Stimulated activated CD8-positive, alpha-beta memory T cell treated with anti-CD3 and anti-CD28 coated beads, Interleukin-12 subunit alpha, Interleukin-12 subunit beta, amount 100 ng/mL, for 24 hours (primary cell): ENCODE data around the gene IGSF22.

Source experiments
- DNase-seq: peaks from one replicate; pipeline ENCODE4 v3.0.0-alpha.2; 2020; ENCODE audit errors: extremely low read depth

Gene IGSF22

DNA sequence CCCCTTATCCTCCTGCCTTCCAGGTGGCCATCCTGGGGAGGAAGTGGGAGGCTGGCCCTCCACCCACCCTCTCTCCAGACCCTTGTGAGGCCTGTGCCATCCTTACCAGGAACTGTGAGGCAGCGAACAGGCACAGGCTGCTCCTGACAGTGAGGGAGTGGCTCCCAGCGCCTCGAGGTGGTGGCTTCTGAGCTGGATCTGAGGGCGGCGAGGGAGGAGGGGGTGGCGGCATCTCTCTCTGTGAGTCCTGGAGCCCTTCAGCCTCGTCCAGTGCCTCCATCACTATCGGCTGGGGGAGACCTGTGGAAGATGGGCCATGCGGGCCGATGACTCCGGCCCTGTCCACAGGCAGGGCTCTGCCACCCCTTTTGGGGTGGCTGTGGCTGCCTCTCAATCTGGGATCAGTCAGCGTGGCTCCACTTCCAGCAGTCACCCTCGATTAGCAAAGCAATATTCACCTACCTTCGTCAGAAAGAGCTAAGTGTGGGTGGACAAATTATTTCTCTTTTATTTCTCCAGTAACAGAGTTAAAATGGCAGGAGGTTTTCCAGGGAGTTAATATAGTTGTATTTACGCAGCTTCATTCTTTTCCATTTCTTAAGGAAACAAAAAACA lies 18.0 kb upstream of the IGSF22 start:
- no peak for DNase-seq

DNA sequence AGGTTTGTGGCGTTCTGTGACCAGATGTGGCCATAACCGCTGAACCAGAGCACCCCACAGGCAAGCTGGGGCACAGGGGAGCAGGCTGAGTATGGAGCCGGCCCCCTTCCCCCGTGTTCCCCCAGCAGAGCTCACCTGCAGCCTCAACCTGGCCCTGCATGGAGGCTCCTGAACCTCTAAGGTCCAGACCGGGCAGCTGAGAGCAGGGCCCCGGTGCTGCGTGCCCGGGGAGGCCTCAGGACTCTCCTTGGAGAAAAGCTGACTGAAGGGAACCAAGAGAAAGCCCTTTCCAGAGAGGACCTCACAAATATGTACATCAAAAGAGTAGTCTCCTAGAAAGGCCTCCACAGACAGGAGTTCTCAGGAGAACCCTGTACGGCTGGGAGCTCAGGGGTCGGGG lies 17.4 kb upstream of the IGSF22 start:
- no peak for DNase-seq

DNA sequence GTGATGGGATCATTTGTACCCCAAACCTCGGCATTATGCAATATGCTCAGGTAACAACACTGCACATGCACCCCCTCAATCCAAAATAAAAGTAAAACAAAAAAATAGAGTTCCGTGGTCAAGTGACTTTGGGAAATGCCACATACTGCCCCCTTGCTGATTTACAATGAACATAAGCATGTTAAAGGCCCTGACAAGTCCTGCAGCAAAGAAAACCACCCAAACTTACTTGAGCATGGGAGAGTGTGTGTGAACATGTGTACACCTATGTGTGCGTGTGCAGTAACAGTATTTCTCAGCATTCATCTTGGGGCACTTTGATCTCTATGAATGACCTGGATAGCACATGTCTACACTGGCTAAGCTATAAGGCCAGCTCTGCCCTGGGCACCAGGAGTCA lies 15.8 kb upstream of the IGSF22 start:
- DNase-seq: no peak

DNA sequence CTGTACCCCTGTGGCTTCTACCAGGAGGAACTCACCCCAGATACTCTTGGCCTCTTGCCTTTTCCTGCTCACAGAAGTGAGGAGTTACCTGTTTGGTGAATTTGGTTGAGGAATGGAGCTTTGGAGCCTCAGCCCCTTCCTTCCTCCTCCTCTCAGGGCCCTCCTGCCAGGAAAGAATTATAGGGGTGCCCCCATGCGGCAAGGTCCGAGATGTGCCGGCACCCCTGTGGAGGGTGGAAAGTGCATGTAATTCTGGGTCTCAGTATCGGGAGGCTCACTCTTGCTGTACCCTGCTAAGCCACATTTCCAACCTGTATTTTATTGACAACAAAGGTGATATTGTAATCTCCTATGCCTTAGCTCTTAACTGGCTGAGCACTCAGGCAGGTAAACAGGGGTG lies 13.7 kb upstream of the IGSF22 start:
- DNase-seq: no peak

DNA sequence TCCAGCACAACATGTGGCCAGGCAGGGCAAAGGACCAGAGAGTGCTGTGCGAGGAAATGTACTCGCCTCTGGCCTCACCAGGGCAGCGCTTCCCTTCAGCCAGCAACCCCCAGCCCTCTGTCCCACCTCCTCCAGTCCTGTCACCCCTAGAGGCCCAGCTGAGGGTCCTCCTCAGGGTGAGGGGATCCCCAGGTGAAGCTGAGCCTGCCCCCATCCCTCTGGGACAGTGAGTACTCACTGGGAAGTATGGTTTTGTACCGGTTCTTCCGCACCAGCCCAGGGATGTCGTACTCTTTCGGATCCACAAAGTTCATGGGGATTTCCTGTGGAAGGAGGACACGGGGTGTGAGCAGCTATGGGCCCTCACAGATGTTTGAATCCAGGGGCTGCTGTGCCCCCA lies 11.7 kb upstream of the IGSF22 start:
- DNase-seq: no peak

DNA sequence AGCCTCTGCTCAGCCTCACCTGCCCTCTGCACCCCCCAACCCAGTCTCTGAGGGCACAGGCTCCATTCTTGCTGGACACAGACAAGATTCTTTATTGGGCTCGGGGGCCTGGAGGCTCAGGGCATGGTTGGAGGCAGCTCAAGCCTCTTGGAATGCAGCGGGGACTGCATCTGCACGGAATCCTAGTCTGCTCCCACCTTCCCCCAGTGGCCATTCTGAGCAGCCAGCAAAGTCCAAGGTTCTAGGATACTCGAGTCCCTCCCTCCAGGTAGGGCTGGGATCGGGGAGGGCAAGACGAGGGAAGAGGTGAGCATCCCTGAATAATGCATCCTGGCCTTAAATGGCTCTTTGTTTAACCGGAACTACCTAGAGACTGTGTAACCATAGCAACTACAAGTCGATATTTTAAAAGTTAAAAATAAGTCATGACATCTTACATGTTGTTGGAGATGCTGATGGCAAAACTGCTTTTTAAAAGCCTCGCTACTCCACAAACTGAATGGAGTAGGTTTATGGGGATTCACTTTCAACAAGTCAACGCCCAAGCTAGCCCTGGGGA lies 10.7 kb upstream of the IGSF22 start:
- no peak for DNase-seq

DNA sequence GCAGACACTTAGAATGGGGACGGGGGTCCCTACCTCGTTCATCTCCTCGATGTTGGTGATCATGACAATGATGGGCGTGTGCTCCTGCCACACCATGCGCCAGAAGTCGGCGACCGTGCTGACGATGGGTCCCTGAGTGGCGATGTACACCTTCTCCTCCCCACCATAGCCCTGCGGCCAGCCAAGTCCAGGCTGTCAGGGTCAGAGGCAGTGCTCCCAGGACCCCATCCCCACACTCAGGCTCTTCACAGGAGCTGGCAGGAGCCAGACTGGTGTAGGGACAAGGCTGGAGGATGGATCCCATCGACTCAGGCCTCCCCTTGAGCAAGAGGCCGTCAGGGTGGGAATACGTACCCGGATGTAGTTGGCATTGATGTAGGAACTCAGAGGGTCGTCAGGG lies 7.2 kb upstream of the IGSF22 start:
- no peak for DNase-seq

DNA sequence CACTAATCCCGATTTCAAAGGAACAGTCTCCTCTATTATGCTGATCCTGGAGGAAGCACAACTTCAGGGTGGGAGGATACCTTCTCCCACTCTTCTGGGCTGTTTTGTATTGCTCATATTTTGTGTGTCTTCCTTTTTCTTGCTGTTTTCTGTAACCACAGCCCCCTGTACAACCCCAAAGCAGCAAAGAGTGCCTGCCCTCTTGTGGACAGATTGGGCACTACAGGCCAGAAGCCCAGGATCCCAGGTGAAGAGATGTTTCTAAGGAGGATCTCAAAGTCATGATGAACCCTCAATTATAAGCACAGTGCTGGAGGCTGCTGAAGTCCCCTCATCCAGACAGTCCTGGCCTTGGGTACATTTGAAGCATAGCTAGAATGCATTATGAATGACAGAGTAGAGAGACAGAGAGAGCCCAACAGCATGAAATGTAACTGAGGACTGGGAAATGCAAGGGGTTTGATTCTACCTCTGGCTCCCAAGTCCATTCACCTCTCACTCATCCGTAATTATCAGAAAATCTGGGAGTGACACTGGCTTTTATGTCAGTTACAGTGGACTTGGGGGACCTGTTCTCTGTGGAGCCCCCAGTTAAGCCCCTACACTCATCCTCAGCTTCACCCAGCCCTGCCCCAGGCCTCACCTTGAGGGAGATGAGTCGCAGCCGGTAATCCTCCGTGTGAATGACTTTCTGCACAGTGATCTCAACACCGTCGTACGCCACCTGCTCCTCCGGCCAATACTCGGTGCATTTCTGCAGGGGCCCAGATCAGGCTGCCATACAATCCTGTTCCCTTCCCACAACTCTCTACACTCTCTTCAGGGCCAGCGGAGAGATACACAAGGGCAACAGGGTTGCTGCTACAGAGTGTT lies 6.2 kb upstream of the IGSF22 start:
- DNase-seq: no peak

DNA sequence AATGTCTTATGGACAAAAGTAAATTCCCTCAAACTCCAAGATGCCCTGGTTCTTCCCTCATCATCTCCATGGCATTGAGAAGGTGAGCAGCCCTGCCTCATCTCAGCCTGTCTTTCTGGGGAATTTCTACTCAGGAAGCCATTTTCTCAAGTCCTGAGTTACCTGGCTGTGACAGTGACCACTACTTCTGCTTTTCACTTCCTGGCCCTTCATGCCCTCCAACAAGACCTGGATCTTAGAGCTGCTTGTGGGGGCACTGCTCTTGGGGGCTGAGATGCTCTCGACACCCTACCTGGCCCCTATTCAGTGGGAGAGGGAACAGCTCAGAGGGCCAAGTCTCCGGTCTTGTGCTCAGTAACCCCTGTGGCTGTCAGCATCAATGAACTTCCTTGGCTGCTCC lies 5.5 kb upstream of the IGSF22 start:
- DNase-seq: no peak

DNA sequence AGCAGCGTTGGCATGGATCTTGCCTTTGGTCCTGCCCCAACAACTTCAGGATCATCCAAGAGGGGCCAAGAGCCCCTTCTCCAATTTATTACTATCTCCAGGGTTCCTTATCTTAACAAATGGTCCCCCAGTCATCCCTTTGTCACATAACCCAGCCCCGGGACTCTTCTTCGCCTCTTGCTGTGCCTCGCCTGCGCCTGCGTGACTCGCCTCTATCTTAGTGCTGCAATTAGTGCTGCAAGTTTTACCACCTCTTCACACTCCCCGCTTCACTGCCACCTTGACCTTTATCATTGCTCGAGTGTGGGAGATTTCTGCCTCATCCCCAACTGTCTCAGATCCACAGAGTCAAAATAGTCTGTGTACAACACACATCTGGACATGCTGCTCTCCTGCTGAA lies 4.0 kb upstream of the IGSF22 start:
- DNase-seq: no peak

DNA sequence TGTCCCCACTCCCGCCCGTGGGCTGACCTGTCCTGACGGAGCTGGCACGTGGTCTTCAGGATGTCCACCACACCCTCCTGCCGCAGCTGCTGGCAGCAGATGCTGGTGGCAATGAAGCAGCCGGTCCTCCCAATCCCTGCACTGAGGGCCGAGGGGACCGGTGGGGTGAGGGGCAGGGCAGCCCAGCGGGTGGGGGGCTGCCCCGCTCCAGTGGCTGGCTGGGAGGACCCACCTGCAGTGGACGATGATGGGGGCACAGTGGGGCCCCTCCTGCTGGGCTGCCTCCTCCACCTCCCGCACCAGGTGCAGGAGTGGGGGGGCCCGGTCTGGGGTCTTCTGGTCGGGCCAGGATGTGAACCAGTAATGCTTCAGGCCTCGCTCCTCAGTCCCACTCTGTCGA lies 3.4 kb upstream of the IGSF22 start:
- DNase-seq: no peak

DNA sequence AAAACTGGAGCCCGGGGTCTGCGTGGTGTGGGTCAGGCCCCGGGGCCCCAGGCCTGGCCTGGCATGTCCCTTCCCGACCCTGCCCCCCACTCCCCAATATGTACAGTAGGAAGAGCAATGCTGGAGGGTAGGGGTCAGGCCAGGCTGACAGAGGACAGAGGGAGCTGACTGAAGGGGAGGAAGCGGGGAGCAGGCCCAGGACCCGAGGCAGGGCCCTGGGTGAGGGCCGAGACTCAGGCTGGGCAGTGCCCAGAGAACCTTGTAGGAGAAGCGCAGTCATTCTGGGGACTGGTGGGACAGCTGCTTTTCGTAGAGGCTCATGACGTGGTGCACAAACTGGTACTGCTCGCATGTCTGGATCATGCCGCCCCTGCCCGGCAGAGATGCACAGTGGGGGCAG lies 2.7 kb upstream of the IGSF22 start:
- no peak for DNase-seq

DNA sequence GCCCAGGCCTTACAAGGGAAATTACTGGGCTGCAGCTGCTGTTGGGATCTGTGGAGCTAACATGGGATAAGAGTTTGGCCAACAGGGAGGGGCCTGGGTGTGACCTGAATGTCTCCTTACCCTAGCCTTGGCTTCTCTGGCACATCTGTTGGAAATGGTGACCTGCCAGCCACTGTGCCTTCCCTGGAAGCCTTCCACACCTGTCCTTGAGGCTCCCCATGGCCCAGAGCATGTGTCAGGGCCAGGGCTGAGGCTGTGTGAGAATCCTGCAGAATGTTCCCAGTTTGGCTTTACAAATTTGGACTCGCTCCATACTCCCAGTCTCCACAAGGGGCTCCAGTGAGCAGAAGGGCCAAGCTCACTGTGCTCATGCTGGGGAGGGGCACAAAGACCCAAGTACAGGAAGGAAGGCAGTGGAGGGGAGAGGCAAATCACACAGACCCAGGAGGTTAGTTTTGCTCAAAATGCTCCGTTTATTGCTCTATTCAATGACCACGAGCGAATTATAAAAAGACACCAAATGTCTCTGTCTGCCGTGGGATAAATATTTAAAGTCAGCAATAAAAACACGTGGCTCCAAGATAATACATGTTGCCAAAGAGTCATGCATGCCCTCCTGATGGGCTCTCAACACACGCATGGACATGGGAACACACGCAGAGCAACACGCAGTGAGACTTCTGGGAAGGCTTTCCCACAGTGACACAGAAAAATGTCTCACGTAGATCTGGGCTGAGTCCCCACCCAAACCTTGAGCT lies 1.7 kb upstream of the IGSF22 start:
- no peak for DNase-seq

DNA sequence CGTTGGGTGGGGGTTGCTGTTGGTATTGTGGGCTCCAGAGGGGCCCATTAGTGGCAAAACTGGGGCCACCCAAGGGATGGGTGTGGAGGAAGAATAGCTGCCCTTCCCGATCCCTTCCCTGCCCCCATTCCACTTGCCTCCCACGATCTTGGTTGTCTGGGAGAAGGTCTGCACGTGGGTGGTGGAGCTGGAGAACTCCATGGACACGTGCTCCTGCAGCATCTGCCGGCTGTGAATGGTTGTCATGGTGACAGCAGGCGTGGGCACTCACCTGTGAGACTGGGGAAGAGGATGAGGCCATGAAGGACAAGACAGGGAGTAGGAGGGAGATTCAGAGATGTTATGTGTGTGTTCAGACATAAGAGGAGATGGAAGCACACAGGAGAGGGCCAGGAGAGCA lies 2.0 kb downstream of the IGSF22 start:
- no peak for DNase-seq

DNA sequence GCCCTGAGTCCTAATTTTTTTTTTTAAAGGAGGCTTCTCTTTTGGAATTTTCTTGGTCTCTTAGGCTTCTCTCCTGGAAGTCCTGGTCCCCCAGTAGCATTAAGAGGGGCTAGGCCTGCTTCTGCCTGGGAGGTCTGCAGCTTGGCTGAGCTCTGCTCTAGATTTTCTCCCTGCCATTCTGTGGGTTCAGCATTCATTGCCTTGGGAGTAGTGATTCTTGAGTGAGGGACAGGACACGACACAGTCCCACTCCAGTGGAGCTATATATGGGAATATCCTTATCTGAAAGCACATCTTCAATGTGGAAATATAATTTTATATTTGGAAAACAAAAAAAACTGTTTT lies 3.7 kb downstream of the IGSF22 start:
- no peak for DNase-seq

DNA sequence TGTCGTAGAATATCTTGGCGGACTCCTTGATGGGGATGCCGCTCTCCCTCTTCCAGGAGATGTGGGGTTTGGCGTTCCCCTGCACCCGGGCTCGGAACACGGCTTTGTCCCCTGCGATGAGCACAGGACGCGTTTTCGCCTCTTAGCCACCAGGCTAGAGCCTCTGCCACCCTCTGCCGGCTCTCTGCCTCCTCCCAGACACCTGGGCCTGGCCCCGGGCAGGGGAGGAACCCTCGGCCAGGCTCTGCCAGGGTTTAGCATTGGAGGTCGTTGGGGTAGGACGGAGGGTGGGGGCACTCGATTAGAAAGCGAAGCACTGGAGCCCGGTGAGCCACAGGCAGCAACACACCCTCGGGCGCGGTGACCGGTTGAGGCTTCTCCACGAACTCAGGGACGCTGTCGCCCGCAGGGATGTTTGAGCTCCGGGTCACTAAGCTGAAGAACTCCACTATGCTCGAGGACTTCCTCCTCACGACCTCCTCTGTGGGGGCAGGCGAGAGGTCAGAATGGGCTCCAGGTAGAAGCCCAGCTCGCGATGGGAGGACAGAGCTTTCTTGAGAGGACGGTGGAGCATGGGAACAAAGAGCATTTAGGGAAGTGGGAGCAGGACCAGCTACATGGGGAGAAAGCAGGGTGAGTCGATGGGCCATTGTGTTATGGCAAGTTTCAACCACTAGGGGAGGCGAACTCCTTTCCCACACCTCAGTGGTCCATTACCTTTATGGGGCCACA lies 4.3 kb downstream of the IGSF22 start:
- no peak for DNase-seq

DNA sequence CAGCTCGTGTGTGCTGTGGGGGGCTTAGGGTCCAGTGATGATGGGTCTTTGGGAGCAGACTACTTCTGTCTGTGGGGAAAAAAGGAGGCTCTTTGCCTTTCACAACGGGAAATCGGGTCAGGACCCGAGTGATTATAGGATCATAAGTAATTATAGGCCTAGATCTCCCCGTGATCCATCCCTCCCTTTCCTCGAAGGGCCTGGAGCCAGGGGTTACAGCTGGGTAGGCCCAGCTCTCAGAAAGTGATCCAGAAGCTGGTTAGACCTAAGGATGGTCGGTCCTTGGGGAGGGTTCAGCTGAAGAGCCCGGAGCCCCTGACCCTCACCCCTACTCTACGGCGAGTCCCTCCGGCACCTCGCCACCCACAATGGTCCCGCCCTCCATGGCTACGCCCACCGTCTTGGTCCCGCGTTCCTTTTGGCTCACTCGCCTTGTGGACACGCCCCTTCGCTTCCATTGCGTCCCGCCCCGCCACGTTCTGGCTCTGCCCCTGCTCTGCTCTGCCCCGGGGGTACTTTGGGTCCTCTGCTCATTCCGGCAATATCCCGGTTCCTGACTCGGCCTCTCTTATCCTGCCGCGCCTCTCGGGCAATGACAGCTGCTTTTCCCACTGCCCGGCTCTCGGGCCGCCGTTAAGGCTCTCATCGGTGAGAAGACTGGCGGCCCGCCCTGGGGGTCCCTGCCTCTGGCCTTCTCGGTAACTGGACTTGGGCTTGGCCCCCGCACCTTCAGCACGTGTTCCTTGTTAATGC lies 5.0 kb downstream of the IGSF22 start:
- DNase-seq: peak; percentile 51

DNA sequence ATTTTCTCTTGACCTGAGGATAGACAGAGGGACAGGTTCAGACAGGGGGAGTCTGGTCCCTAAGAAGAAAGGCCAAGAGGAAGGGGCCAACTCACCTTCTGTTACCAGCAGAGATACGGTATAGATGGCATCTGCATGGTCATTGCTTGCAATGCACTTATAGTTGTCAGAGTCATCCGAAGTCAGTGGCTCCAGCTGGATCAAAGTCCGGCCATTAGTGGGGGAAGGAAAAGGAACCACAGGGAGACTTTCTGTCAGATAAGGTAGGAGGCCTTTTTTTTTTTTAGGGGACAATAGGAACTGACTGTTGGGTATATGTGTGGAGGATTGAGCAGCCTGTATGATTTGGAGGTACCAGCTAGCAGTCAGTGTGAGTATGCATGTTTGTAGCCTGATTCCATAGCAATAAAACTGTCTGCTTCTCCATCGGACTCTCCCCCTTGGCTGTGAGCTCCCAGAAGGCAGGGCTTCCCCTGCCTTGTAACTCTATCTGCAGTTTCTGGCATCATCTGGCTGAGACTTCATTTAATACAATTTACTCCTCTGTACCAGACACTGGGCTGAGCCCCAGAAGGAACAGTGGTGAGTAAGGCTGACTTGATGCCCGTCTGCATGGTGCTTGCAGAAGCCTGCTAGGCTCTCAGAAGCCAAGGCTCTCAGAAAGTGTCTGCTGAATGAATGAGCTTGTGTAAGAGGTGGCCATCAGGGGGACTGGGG lies 5.7 kb downstream of the IGSF22 start:
- no peak for DNase-seq

DNA sequence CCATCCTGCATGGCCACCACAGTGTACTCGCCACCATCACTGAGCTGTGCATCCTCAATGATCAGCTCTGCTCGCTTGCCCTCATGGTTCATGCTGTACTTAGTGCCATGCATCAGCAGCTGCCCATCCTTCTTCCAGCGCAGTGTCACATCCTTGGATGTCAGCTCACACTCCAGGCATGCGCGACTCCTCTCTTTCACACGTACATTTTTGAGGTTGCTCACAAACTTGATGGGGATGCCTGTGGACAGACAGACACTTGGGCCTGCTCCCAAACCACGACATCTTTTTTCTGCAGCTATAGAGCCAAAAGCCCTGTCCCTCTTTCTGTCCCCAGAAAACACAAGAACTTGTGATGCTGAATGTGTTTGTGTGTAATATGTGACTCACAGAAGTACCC lies 10.5 kb downstream of the IGSF22 start:
- DNase-seq: no peak

DNA sequence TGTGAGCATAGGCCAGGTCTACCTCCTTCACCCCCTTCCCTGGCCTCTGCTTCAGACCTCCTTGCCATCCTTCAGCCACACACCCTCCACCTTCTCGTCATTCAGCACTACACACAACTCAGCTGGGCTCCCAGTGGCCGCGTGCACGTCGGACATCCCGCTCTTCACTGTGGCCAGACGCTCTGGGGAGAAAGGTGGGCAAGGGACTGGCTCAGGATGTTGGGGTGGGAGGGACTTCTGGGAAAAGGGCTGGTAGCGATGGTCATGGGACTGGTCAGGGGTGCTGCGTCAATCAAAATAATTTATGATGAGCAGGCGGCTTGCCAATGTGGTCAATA lies 11.6 kb downstream of the IGSF22 start:
- DNase-seq: no peak
